ENCODE results near the gene CCDC197.

The CCDC197 gene

GRCh38 chr14:93972618-93973205 is 24.4 kb upstream of the CCDC197 start:
- TF ChIP-seq USF1 (IDR thresholded peaks at IDR 0.05): no peak
- TF ChIP-seq NFIC (IDR thresholded peaks at IDR 0.05): no peak
- no peak for TF ChIP-seq EGR1 (IDR thresholded peaks at IDR 0.05)
- TF ChIP-seq ZBTB7A (IDR thresholded peaks at IDR 0.05; ENCODE audit: low read depth): no peak
- TF ChIP-seq TAF1 (IDR thresholded peaks at IDR 0.05; ENCODE audit: low read depth): no peak
- TF ChIP-seq TEAD4 (IDR thresholded peaks at IDR 0.05): no peak

DNA sequence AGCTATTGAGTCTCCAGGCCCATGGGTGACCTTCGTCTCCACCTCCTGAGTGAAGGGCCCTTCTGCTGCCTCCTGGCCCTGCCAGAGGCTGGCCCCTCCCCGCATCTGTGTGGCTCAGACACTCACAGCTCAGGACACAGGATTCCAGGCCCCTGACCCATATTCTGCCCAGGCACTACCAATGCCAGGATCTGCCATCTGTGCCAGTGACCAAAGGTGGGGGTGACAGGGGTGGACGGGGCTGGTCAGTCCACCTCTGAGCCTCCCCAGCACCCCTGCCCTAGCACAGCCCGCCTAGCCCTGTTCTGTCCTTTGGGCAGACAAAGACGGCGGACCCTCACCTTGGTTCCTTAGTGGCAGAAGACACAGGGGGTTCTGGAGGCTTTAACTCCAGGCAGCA is 23.5 kb upstream of the CCDC197 start:
- TF ChIP-seq USF1 (IDR thresholded peaks at IDR 0.05) (no peak), EGR1 (IDR thresholded peaks at IDR 0.05) (no peak), ZBTB7A (IDR thresholded peaks at IDR 0.05; ENCODE audit: low read depth) (no peak), TEAD4 (IDR thresholded peaks at IDR 0.05) (no peak), CEBPB (IDR thresholded peaks at IDR 0.05) (no peak), YY1 (IDR thresholded peaks at IDR 0.05; ENCODE audit: low read depth) (no peak), CREB1 (IDR thresholded peaks at IDR 0.05; ENCODE audit: low read depth) (no peak)

DNA sequence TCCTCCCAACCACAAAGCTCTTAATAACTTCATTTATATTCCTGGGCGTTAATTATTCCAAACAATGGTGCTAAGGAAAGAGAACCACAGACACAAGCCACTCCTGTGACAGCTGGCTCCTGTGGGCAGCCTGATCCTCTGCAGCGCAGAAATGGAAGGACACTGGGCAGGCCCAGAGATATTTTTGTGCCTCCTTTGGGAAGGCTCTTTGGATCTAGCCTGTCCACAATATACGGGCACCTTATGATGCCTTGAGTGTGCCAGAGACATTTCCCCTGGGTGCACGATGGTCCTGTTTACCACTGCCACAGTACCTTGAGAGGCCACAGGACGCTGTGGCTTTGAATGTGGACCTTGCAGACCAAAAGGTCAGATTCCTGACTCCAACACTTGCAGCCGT is 22.8 kb upstream of the CCDC197 start:
- no peak for TF ChIP-seq ZBTB7A (IDR thresholded peaks at IDR 0.05; ENCODE audit: low read depth)
- TF ChIP-seq YY1 (IDR thresholded peaks at IDR 0.05; ENCODE audit: low read depth): no peak
- TF ChIP-seq USF1 (IDR thresholded peaks at IDR 0.05): no peak
- TF ChIP-seq TCF12 (IDR thresholded peaks at IDR 0.05; ENCODE audit: low read depth): no peak
- TF ChIP-seq CEBPB (IDR thresholded peaks at IDR 0.05): no peak
- no peak for TF ChIP-seq EGR1 (IDR thresholded peaks at IDR 0.05)
- TF ChIP-seq MAX (IDR thresholded peaks at IDR 0.05): no peak
- no peak for TF ChIP-seq RAD21 (IDR thresholded peaks at IDR 0.05; ENCODE audit: low read depth)
- no peak for TF ChIP-seq TEAD4 (IDR thresholded peaks at IDR 0.05)
- TF ChIP-seq CREB1 (IDR thresholded peaks at IDR 0.05; ENCODE audit: low read depth): no peak
- TF ChIP-seq NFIC (IDR thresholded peaks at IDR 0.05): no peak
- TF ChIP-seq REST (IDR thresholded peaks at IDR 0.05; ENCODE audit: low read depth): no peak
- no peak for TF ChIP-seq TAF1 (IDR thresholded peaks at IDR 0.05; ENCODE audit: low read depth)
- TF ChIP-seq FOXM1 (IDR thresholded peaks at IDR 0.05; ENCODE audit: borderline replicate concordance, low read depth): no peak
- no peak for TF ChIP-seq EP300 (IDR thresholded peaks at IDR 0.05; ENCODE audit: borderline replicate concordance)

GRCh38 chr14:93974833-93975232 is 22.3 kb upstream of the CCDC197 start:
- TF ChIP-seq CREB1 (IDR thresholded peaks at IDR 0.05; ENCODE audit: low read depth) (no peak), EP300 (IDR thresholded peaks at IDR 0.05; ENCODE audit: borderline replicate concordance) (no peak), TCF12 (IDR thresholded peaks at IDR 0.05; ENCODE audit: low read depth) (no peak), FOXM1 (IDR thresholded peaks at IDR 0.05; ENCODE audit: borderline replicate concordance, low read depth) (no peak), NFIC (IDR thresholded peaks at IDR 0.05) (no peak), TEAD4 (IDR thresholded peaks at IDR 0.05) (no peak), TAF1 (IDR thresholded peaks at IDR 0.05; ENCODE audit: low read depth) (no peak), MAX (IDR thresholded peaks at IDR 0.05) (no peak), REST (IDR thresholded peaks at IDR 0.05; ENCODE audit: low read depth) (no peak), EGR1 (IDR thresholded peaks at IDR 0.05) (no peak), RAD21 (IDR thresholded peaks at IDR 0.05; ENCODE audit: low read depth) (no peak), CEBPB (IDR thresholded peaks at IDR 0.05) (no peak), USF1 (IDR thresholded peaks at IDR 0.05) (no peak), YY1 (IDR thresholded peaks at IDR 0.05; ENCODE audit: low read depth) (no peak)

- TF ChIP-seq CEBPB (IDR thresholded peaks at IDR 0.05) (no peak), TAF1 (IDR thresholded peaks at IDR 0.05; ENCODE audit: low read depth) (no peak), EGR1 (IDR thresholded peaks at IDR 0.05) (no peak), CREB1 (IDR thresholded peaks at IDR 0.05; ENCODE audit: low read depth) (no peak), TCF12 (IDR thresholded peaks at IDR 0.05; ENCODE audit: low read depth) (no peak), ZBTB7A (IDR thresholded peaks at IDR 0.05; ENCODE audit: low read depth) (no peak), MAX (IDR thresholded peaks at IDR 0.05) (no peak), EP300 (IDR thresholded peaks at IDR 0.05; ENCODE audit: borderline replicate concordance) (no peak), TEAD4 (IDR thresholded peaks at IDR 0.05) (no peak), FOXM1 (IDR thresholded peaks at IDR 0.05; ENCODE audit: borderline replicate concordance, low read depth) (no peak), REST (IDR thresholded peaks at IDR 0.05; ENCODE audit: low read depth) (no peak), RAD21 (IDR thresholded peaks at IDR 0.05; ENCODE audit: low read depth) (no peak), USF1 (IDR thresholded peaks at IDR 0.05) (no peak), NFIC (IDR thresholded peaks at IDR 0.05) (no peak), YY1 (IDR thresholded peaks at IDR 0.05; ENCODE audit: low read depth) (no peak)
Observed at GRCh38 chr14:93975791-93976476, 21.2 kb upstream of the CCDC197 start.
